SK-N-SH (cell line): Measurements from ENCODE around the gene OPA1. TPM values are rescaled to one million over a fixed set of nuclear protein-coding genes. Genes with fewer than 3 reads are reported as not detected.

Experiments
- CTCF ChIA-PET: fragments of 300-600, 350-600 bp; formaldehyde crosslinking; extraction: SDS; loops from one replicate; lab custom pipeline; 2021; lab: Yijun Ruan, JAX
- POLR2A ChIA-PET: fragments of 350-600 bp; sonication (Branson Sonifier 250); formaldehyde crosslinking; extraction: SDS; loops from one replicate; lab custom pipeline; 2020; ENCODE audit warnings: antibody characterized with exemption, inconsistent platforms; lab: Yijun Ruan, JAX
- DNase-seq: peaks from one replicate; pipeline ENCODE4 v3.0.0; 2012
- H2AFZ ChIP-seq: fragments of 200-600 bp; sonication (generic); 2 replicates; pipeline ENCODE4 v1.8.1; 2016; ENCODE audit warnings: antibody characterized with exemption, mild to moderate bottlenecking, low read depth
- H3F3A ChIP-seq: fragments of 200-600 bp; sonication (generic); replicated peaks from 2 replicates; pipeline ENCODE3; 2016; ENCODE audit warnings: antibody characterized with exemption, mild to moderate bottlenecking; ENCODE audit not compliant: insufficient read depth
- H3K27ac ChIP-seq, 2 experiments: fragments of 200-500 bp in 1 of 2; fragments of 200-600 bp in 1 of 2; sonication (Bioruptor generic) in 1 of 2; sonication (generic), shearing (Covaris generic) in 1 of 2; 2 replicates each; pipeline versions ENCODE4 v1.5.1 to v1.6.1; 2014 to 2016; ENCODE audit warnings: low read depth in 2 of 2, inconsistent platforms in 1 of 2, low read length in 1 of 2, mild to moderate bottlenecking in 1 of 2, mixed read lengths in 1 of 2
- H3K27me3 ChIP-seq: fragments of 200-600 bp; sonication (generic), shearing (Covaris generic); 2 replicates; pipeline ENCODE4 v1.6.1; 2016; ENCODE audit warnings: mixed run types; ENCODE audit not compliant: insufficient read depth
- H3K36me3 ChIP-seq, 2 experiments: fragments of 200-500 bp in 1 of 2; fragments of 200-600 bp in 1 of 2; sonication (Bioruptor generic) in 1 of 2; sonication (generic) in 1 of 2; replicated peaks in 1 of 2; 2 replicates each; pipeline versions ENCODE3 to v1.5.1; 2014 to 2016; ENCODE audit warnings: low read length in 1 of 2, mild to moderate bottlenecking in 1 of 2; ENCODE audit not compliant: insufficient read depth in 2 of 2, control insufficient read depth in 1 of 2
- H3K4me1 ChIP-seq, 2 experiments: fragments of 200-500 bp in 1 of 2; fragments of 200-600 bp in 1 of 2; sonication (Bioruptor generic) in 1 of 2; sonication (generic), shearing (Covaris generic) in 1 of 2; 2 replicates each; pipeline versions ENCODE4 v1.5.1 to v1.6.1; 2014 to 2016; ENCODE audit warnings: low read depth in 1 of 2, low read length in 1 of 2, mixed run types in 1 of 2; ENCODE audit not compliant: insufficient read depth in 2 of 2, control insufficient read depth in 1 of 2
- H3K4me2 ChIP-seq: fragments of 200-600 bp; sonication (generic), shearing (Covaris generic); 2 replicates; pipeline ENCODE4 v1.6.1; 2017; ENCODE audit warnings: mixed run types
- H3K4me3 ChIP-seq, 2 experiments: fragments of 200-500 bp in 1 of 2; fragments of 200-600 bp in 1 of 2; sonication (Bioruptor generic) in 1 of 2; sonication (generic), shearing (Covaris generic) in 1 of 2; 2 replicates each; pipeline versions ENCODE4 v1.5.1 to v1.8.1; 2014 to 2016; ENCODE audit warnings: low read depth in 2 of 2, inconsistent platforms in 1 of 2, low read length in 1 of 2, mild to moderate bottlenecking in 1 of 2, mixed read lengths in 1 of 2, moderate library complexity in 1 of 2
- H3K79me2 ChIP-seq: fragments of 200-600 bp; sonication (generic); 2 replicates; pipeline ENCODE4 v1.8.1; 2017; ENCODE audit warnings: mild to moderate bottlenecking; ENCODE audit not compliant: insufficient read depth
- H3K9ac ChIP-seq: fragments of 200-600 bp; sonication (generic); 2 replicates; pipeline ENCODE4 v1.6.1; 2017; ENCODE audit warnings: mixed run types
- H3K9me2 ChIP-seq: fragments of 200-600 bp; sonication (generic); 2 replicates; pipeline ENCODE4 v1.6.1; 2017; ENCODE audit warnings: mixed run types
- H3K9me3 ChIP-seq: fragments of 200-600 bp; sonication (generic); 2 replicates; pipeline ENCODE4 v1.6.1; 2017; ENCODE audit warnings: mixed run types, mild to moderate bottlenecking, moderate library complexity
- H4K20me1 ChIP-seq: fragments of 200-600 bp; sonication (generic); 2 replicates; pipeline ENCODE4 v1.6.1; 2017; ENCODE audit warnings: mild to moderate bottlenecking, mixed run types; ENCODE audit not compliant: insufficient read depth
- ELF1 ChIP-seq: IDR thresholded peaks from 2 replicates; pipeline ENCODE4 v1.4.0; 2012
- EP300 ChIP-seq, 2 experiments: IDR thresholded peaks; 2 replicates each; pipeline versions ENCODE4 v1.4.0 to v1.6.1; 2012; ENCODE audit warnings: borderline replicate concordance in 1 of 2, low read depth in 1 of 2, low read length in 1 of 2
- FOXJ3 ChIP-seq: sonication (generic); formaldehyde crosslinking; IDR thresholded peaks from 2 replicates; pipeline ENCODE4 v1.5.1; 2020; ENCODE audit warnings: mild to moderate bottlenecking, missing genetic modification reagents
- FOXM1 ChIP-seq: IDR thresholded peaks from 2 replicates; pipeline ENCODE4 v1.4.0; 2012; ENCODE audit warnings: low read depth, mild to moderate bottlenecking
- GABPA ChIP-seq: IDR thresholded peaks from 2 replicates; pipeline ENCODE4 v1.4.0; 2012; ENCODE audit warnings: low read depth, mild to moderate bottlenecking
- GATA2 ChIP-seq: sonication (generic); formaldehyde crosslinking; IDR thresholded peaks from 2 replicates; pipeline ENCODE4 v1.5.0; 2020; ENCODE audit warnings: mild to moderate bottlenecking, missing genetic modification reagents
- JUND ChIP-seq: IDR thresholded peaks from 2 replicates; pipeline ENCODE4 v1.4.0; 2012
- MEF2A ChIP-seq: IDR thresholded peaks from 2 replicates; pipeline ENCODE4 v1.4.0; 2012; ENCODE audit warnings: low read depth, borderline replicate concordance
- POLR2AphosphoS5 ChIP-seq: IDR thresholded peaks from 2 replicates; pipeline ENCODE4 v1.6.1; 2012; ENCODE audit warnings: low read depth, low read length
- RAD21 ChIP-seq: IDR thresholded peaks from 2 replicates; pipeline ENCODE4 v1.6.1; 2012; ENCODE audit warnings: mild to moderate bottlenecking, low read length
- RXRA ChIP-seq: IDR thresholded peaks from 2 replicates; pipeline ENCODE4 v1.4.0; 2012; ENCODE audit warnings: low read depth, mild to moderate bottlenecking, borderline replicate concordance
- SIN3A ChIP-seq: IDR thresholded peaks from 2 replicates; pipeline ENCODE4 v1.6.1; 2012; ENCODE audit warnings: low read depth, mild to moderate bottlenecking, low read length, moderate library complexity, borderline replicate concordance
- SMC3 ChIP-seq: IDR thresholded peaks from 2 replicates; pipeline ENCODE4 v1.6.1; 2012; ENCODE audit warnings: low read depth, low read length, improper control_type of control experiment
- TAF1 ChIP-seq: IDR thresholded peaks from 2 replicates; pipeline ENCODE4 v1.6.1; 2012; ENCODE audit warnings: low read depth, mild to moderate bottlenecking, low read length, moderate library complexity, borderline replicate concordance
- TCF12 ChIP-seq: IDR thresholded peaks from 2 replicates; pipeline ENCODE4 v1.4.0; 2012
- YY1 ChIP-seq: IDR thresholded peaks from 2 replicates; pipeline ENCODE4 v1.4.0; 2012; ENCODE audit warnings: low read depth, mild to moderate bottlenecking
- WGBS: methylation state at CpG from one replicate; pipeline ENCODE4 v1.1.6; 2017; ENCODE audit warnings: low lambda C conversion rate; 5-methylcytosine and 5-hydroxymethylcytosine counted together
- polyA plus RNA-seq, 3 experiments: library from polyadenylated mRNA; depleted of rRNA; stranded (reverse); fragments of >200 nt; gene quantifications; 2 replicates each; pipeline ENCODE4 v1.2.3, GENCODE V29; 2012
- TF ChIP-seq, protein P1 (sequence below): IDR thresholded peaks from 2 replicates; pipeline ENCODE4 v1.4.0; 2012; ENCODE audit warnings: low read depth
- TF ChIP-seq, protein P2 (sequence below): IDR thresholded peaks from 2 replicates; pipeline ENCODE4; 2012
- TF ChIP-seq, protein P3 (sequence below): IDR thresholded peaks from 2 replicates; pipeline ENCODE4 v1.4.0; 2012; ENCODE audit warnings: low read depth, borderline replicate concordance
- TF ChIP-seq, protein P4 (sequence below): fragments of 150-350 bp; IDR thresholded peaks from 2 replicates; pipeline ENCODE4 v1.6.1; 2016; ENCODE audit warnings: mild to moderate bottlenecking, low read depth, low read length

Gene OPA1
- polyA plus RNA-seq, 1 of the 3 experiments (the other 2 are of a cell fraction) = 11.4 TPM

DNA sequence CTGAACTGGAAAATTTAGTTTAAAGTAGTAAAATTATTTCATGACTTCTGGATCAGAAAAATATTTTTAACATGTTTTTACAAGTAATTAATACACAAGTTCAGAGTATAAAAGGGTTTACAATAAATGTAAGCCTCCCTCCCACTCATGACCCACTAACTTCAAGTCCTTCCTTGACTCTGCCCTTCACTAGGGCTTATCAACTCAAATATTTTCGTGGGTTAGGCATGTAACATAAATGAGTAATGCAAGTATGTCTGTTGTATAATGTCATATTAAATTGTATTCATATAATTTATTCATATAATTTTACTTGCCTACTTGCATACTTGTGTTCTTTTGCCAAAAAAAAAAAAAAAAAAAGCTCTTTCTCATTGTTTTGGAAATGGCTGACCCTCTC is 3.4 kb upstream of the OPA1 start:
- ChIA-PET POLR2A (no interaction called here), CTCF (interaction anchor here (1.2 kb wide), 1 partner anchor 17 kb away, joined by 3 read pairs; no protein-coding TSS in a partner anchor)
- no peak overlapping the region for H3K27ac ChIP-seq
- 5% methylated on average over 1 of the region's 1 CpG for WGBS
- 0 out of 2 replicates have a peak overlapping the region, but pooled peaks have one; percentile 72 for H2AFZ ChIP-seq
- H3K4me2 ChIP-seq = no peak overlapping the region
- DNase-seq = no peak
- H3K27me3 ChIP-seq = no peaks in the 10 kb centered on the region
- TF ChIP-seq GATA2 (CRISPR knock-in tag) (no peak), TAF1 (no peak), FOXJ3 (no peak), SMC3 (no peak), MEF2A (no peak), YY1 (no peak), FOXM1 (no peak), RAD21 (no peak), RXRA (no peak), GABPA (no peak), SIN3A (no peak), ELF1 (no peak), TCF12 (no peak)
- TF ChIP-seq, protein P1, sequence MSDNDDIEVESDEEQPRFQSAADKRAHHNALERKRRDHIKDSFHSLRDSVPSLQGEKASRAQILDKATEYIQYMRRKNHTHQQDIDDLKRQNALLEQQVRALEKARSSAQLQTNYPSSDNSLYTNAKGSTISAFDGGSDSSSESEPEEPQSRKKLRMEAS = no peak
- TF ChIP-seq, protein P2, sequence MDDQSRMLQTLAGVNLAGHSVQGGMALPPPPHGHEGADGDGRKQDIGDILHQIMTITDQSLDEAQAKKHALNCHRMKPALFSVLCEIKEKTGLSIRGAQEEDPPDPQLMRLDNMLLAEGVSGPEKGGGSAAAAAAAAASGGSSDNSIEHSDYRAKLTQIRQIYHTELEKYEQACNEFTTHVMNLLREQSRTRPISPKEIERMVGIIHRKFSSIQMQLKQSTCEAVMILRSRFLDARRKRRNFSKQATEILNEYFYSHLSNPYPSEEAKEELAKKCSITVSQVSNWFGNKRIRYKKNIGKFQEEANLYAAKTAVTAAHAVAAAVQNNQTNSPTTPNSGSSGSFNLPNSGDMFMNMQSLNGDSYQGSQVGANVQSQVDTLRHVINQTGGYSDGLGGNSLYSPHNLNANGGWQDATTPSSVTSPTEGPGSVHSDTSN = no peak
- TF ChIP-seq, all 33 proteins: peak for 0
- Histone ChIP-seq H3K9me2 (no peaks in the 10 kb centered on the region), H3K9ac (no peak overlapping the region), H4K20me1 (no peaks in the 10 kb centered on the region), H3K36me3 (no peaks in the 10 kb centered on the region), H3K4me1 (peaks cover 4 to 10% of the 10 kb centered on the region in 2 experiments; a peak in 3 of 4 replicates), H3K4me3 (no peak overlapping the region), H3K79me2 (peaks cover 15% of the 10 kb centered on the region), H3F3A (peaks cover 4% of the 10 kb centered on the region), H3K9me3 (no peaks in the 10 kb centered on the region)

DNA sequence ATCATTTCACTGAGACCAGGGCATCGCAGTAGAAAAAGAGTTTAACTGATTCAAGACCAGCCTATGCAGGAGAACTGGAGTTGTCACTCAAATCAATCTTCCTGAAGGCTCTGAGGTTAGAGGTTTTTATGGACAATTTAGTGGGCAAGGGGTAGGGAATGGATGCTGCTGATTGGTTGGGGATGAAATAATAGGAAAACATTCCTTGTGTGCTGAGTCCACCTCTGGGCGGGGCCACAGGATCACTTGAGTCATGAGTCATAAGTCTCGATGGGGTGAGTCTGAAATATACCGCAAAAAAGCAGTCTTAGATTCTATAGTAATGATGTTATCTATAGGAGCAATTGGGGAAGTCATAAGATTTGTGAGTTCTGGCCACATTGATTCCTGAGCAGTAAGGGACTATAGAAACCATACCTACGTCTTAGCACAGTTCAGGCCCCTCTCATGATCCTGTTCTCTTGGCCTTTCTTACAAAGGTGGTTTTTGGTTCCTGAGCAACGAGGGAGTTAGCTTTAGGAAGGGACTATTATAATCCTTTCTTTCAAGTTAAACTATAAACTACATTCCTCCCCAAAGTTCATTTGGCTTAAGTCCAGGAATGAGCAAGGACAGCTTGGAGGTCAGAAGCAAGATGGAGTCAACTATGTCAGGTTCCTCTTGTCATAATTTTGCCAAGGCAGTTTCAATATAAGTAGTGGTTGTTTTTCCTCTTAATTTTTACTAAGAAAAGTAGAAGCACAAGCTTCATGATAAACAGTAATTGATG is 2.7 kb upstream of the OPA1 start:
- peaks cover 22% of the 10 kb centered on the region for H3K79me2 ChIP-seq
- ChIA-PET POLR2A (no interaction called here), CTCF (interaction anchor here (1.2 kb wide), 1 partner anchor 17 kb away, joined by 3 read pairs; no protein-coding TSS in a partner anchor)
- peaks cover 4% of the 10 kb centered on the region for H3F3A ChIP-seq
- H3K27me3 ChIP-seq = no peaks in the 10 kb centered on the region
- H3K9me3 ChIP-seq = no peaks in the 10 kb centered on the region
- H3K9ac ChIP-seq = no peak overlapping the region
- H3K9me2 ChIP-seq = no peaks in the 10 kb centered on the region
- H2AFZ ChIP-seq = 0 out of 2 replicates have a peak overlapping the region, but pooled peaks have one; percentile 72
- H3K27ac ChIP-seq = no peak overlapping the region
- H4K20me1 ChIP-seq = no peaks in the 10 kb centered on the region
- DNase-seq = no peak
- WGBS = 71% methylated on average over 6 of the region's 6 CpGs
- H3K4me1 ChIP-seq = peaks cover 10 to 11% of the 10 kb centered on the region in 2 experiments; a peak in 3 of 4 replicates
- H3K4me2 ChIP-seq = no peak overlapping the region
- H3K4me3 ChIP-seq = no peak overlapping the region
- no peaks in the 10 kb centered on the region for H3K36me3 ChIP-seq
- TF ChIP-seq JUND (no peak), POLR2AphosphoS5 (no peak), RAD21 (no peak), SIN3A (no peak), TCF12 (no peak), ELF1 (no peak), FOXM1 (no peak), EP300 (IDR thresholded peaks at IDR 0.05; ENCODE audit: borderline replicate concordance in 1 of 2, low read depth in 1 of 2, low read length in 1 of 2) (no peak), MEF2A (no peak), YY1 (no peak)
- TF ChIP-seq, protein P2 = no peak
- TF ChIP-seq, protein P3, sequence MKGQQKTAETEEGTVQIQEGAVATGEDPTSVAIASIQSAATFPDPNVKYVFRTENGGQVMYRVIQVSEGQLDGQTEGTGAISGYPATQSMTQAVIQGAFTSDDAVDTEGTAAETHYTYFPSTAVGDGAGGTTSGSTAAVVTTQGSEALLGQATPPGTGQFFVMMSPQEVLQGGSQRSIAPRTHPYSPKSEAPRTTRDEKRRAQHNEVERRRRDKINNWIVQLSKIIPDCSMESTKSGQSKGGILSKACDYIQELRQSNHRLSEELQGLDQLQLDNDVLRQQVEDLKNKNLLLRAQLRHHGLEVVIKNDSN = no peak
- TF ChIP-seq, protein P4, sequence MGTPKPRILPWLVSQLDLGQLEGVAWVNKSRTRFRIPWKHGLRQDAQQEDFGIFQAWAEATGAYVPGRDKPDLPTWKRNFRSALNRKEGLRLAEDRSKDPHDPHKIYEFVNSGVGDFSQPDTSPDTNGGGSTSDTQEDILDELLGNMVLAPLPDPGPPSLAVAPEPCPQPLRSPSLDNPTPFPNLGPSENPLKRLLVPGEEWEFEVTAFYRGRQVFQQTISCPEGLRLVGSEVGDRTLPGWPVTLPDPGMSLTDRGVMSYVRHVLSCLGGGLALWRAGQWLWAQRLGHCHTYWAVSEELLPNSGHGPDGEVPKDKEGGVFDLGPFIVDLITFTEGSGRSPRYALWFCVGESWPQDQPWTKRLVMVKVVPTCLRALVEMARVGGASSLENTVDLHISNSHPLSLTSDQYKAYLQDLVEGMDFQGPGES = no peak
